A549 treated with AZD9567 at 1 μM for 4 hours (cell line): ENCODE results near the gene PYGM. TPM values are rescaled to one million over a fixed set of nuclear protein-coding genes. Genes with fewer than 3 reads are reported as not detected.

Experiments
- total RNA-seq: library from RNA; stranded (reverse); fragments of 200-300 nt; extraction: Qiagen RNA extraction; gene quantifications from 5 replicates; pipeline ENCODE4 v1.2.3, GENCODE V29; 2022; ENCODE audit not compliant: insufficient read depth

PYGM gene
- 0.24 to 0.65 TPM (median 0.41 TPM) in 4 of 5 replicates, not detected in the other for total RNA-seq

GRCh38 chr11:64759722-64760719, at the start of gene PYGM:
PYGM (minus strand) TSS chr11:64759974; CDS start chr11:64759898, 76 bp downstream.

GRCh38 chr11:64803158-64803845, 43.5 kb upstream of the PYGM start, which contains the start of gene MAP4K2:
MAP4K2 (minus strand) TSS chr11:64803214; CDS start chr11:64803149, 65 bp downstream.

GRCh38 chr11:64778473-64779298, 18.9 kb upstream of the PYGM start, which contains the start of gene SF1:
SF1 (minus strand) TSS chr11:64778542; CDS start chr11:64778392, 150 bp downstream.

GRCh38 chr11:64743591-64744543, 15.9 kb downstream of the PYGM start, which contains the start of gene RASGRP2:
RASGRP2 (minus strand) TSS chr11:64744142; CDS start chr11:64742866, 1,276 bp downstream.

GRCh38 chr11:64723117-64723906, 36.5 kb downstream of the PYGM start, which contains the start of gene NRXN2:
NRXN2 (minus strand) TSS chr11:64723197; CDS start chr11:64713699, 9,498 bp downstream.

Other genes with a start within 250 kb of the PYGM start
- 0.06 to 0.15 TPM (median 0.09 TPM) in 4 of 5 replicates, not detected in the other for gene SLC22A11, start 204.0 kb downstream of the PYGM start, total RNA-seq
- gene SLC22A12, start 168.8 kb downstream of the PYGM start, total RNA-seq = not detected in 5 replicates
- 0.17 to 0.39 TPM (median 0.30 TPM) in 4 of 5 replicates, not detected in the other for gene NRXN2, start 36.8 kb downstream of the PYGM start, total RNA-seq
- gene RASGRP2, start 15.8 kb downstream of the PYGM start, total RNA-seq = 0.87 to 2.1 TPM (median 1.5 TPM) in 4 of 5 replicates, not detected in the other
- 150 to 269 TPM (median 165 TPM) in 5 replicates for gene SF1, start 18.6 kb upstream of the PYGM start, total RNA-seq
- 5.6 to 9.3 TPM (median 7.9 TPM) in 5 replicates for gene MAP4K2, start 43.2 kb upstream of the PYGM start, total RNA-seq
- gene MEN1, start 50.6 kb upstream of the PYGM start, total RNA-seq = 36.7 to 42.8 TPM (median 41.1 TPM) in 5 replicates
- gene CDC42BPG, start 84.7 kb upstream of the PYGM start, total RNA-seq = 0.66 to 1.3 TPM (median 1.2 TPM) in 5 replicates
- 91.2 to 130 TPM (median 114 TPM) in 5 replicates for gene EHD1, start 118.6 kb upstream of the PYGM start, total RNA-seq
- 8.4 to 25.0 TPM (median 22.0 TPM) in 5 replicates for gene ATG2A, start 157.2 kb upstream of the PYGM start, total RNA-seq
- gene PPP2R5B, start 164.7 kb upstream of the PYGM start, total RNA-seq = 3.9 to 9.0 TPM (median 4.9 TPM) in 5 replicates
- not detected in 5 replicates for gene GPHA2, start 175.9 kb upstream of the PYGM start, total RNA-seq
- gene MAJIN, start 212.1 kb upstream of the PYGM start, total RNA-seq = not detected in 5 replicates
- 0.32 to 0.72 TPM (median 0.56 TPM) in 4 of 5 replicates, not detected in the other for gene BATF2, start 237.0 kb upstream of the PYGM start, total RNA-seq